ENCODE data around the gene SLC5A8. TPM values are rescaled to one million over a fixed set of nuclear protein-coding genes. Genes with fewer than 3 reads are reported as not detected.

Gene SLC5A8
- total RNA-seq, 3 donors from 2014 or later: 0.29 to 0.33 TPM; not detected in 1

- H3K4me3 ChIP-seq: no peak overlapping the region
- H3K4me1 ChIP-seq: no peaks in the 10 kb centered on the region
- peaks cover 0 to 16% of the 10 kb centered on the region in 2 donors for H3K9me3 ChIP-seq
- H3K36me3 ChIP-seq: no peaks in the 10 kb centered on the region
- no peak for TF ChIP-seq POLR2AphosphoS5 (IDR thresholded peaks at IDR 0.05)
- no peak for TF ChIP-seq CTCF (IDR thresholded peaks at IDR 0.05)
- no peak for TF ChIP-seq POLR2A (IDR thresholded peaks at IDR 0.05)
- H3K27me3 ChIP-seq: no peaks in the 10 kb centered on the region
- no peak for DNase-seq (ENCODE audit: low spot score in 2 of 2)
- intact Hi-C loops (cut with DNase I; ENCODE audit: low total_unique reads): no loop called here
- no peak overlapping the region for H3K27ac ChIP-seq
Measured at GRCh38 chr12:101238800-101239329, 28.8 kb upstream of the SLC5A8 start.

- DNase-seq (ENCODE audit: low spot score in 2 of 2): no peak
- no peak overlapping the region for H3K4me3 ChIP-seq
- no peak overlapping the region for H3K27ac ChIP-seq
- intact Hi-C loops (cut with DNase I; ENCODE audit: low total_unique reads): no loop called here
- no peaks in the 10 kb centered on the region for H3K27me3 ChIP-seq
- H3K9me3 ChIP-seq: peaks cover 0 to 16% of the 10 kb centered on the region in 2 donors
- TF ChIP-seq POLR2AphosphoS5 (IDR thresholded peaks at IDR 0.05) (no peak), POLR2A (IDR thresholded peaks at IDR 0.05) (no peak)
- H3K4me1 ChIP-seq: no peaks in the 10 kb centered on the region
- no peaks in the 10 kb centered on the region for H3K36me3 ChIP-seq
Measured at GRCh38 chr12:101238306-101238705, 28.3 kb upstream of the SLC5A8 start.

GRCh38 chr12:101235686-101236085 is 25.6 kb upstream of the SLC5A8 start:
- TF ChIP-seq POLR2A (IDR thresholded peaks at IDR 0.05) (no peak), POLR2AphosphoS5 (IDR thresholded peaks at IDR 0.05) (no peak), CTCF (IDR thresholded peaks at IDR 0.05) (no peak)
- H3K9me3 ChIP-seq: peaks cover 0 to 8% of the 10 kb centered on the region in 2 donors
- no peak overlapping the region for H3K4me3 ChIP-seq
- no peaks in the 10 kb centered on the region for H3K36me3 ChIP-seq
- no peak overlapping the region for H3K27ac ChIP-seq
- no peaks in the 10 kb centered on the region for H3K27me3 ChIP-seq
- H3K4me1 ChIP-seq: no peaks in the 10 kb centered on the region
- no peak for DNase-seq (ENCODE audit: low spot score in 2 of 2)
- intact Hi-C loops (cut with DNase I; ENCODE audit: low total_unique reads): no loop called here

- H3K4me3 ChIP-seq: no peak overlapping the region
- TF ChIP-seq POLR2AphosphoS5 (IDR thresholded peaks at IDR 0.05) (no peak), CTCF (IDR thresholded peaks at IDR 0.05) (no peak), POLR2A (IDR thresholded peaks at IDR 0.05) (no peak)
- no peaks in the 10 kb centered on the region for H3K4me1 ChIP-seq
Measured at GRCh38 chr12:101231636-101232035, 21.6 kb upstream of the SLC5A8 start.

GRCh38 chr12:101230547-101230946 is 20.5 kb upstream of the SLC5A8 start:
- H3K4me3 ChIP-seq: no peak overlapping the region
- H3K9me3 ChIP-seq: no peaks in the 10 kb centered on the region
- no peak overlapping the region for H3K27ac ChIP-seq
- no peak for TF ChIP-seq POLR2AphosphoS5 (IDR thresholded peaks at IDR 0.05)
- no peak for TF ChIP-seq POLR2A (IDR thresholded peaks at IDR 0.05)
- TF ChIP-seq CTCF (IDR thresholded peaks at IDR 0.05): no peak
- H3K36me3 ChIP-seq: no peaks in the 10 kb centered on the region
- no peaks in the 10 kb centered on the region for H3K27me3 ChIP-seq
- intact Hi-C loops (cut with DNase I; ENCODE audit: low total_unique reads): no loop called here
- H3K4me1 ChIP-seq: no peaks in the 10 kb centered on the region
- DNase-seq (ENCODE audit: low spot score in 2 of 2): no peak

More at GRCh38 chr12:101231636-101232035, 21.6 kb upstream of the SLC5A8 start:
- H3K27ac ChIP-seq: no peak overlapping the region
- no peaks in the 10 kb centered on the region for H3K36me3 ChIP-seq
- no peak for DNase-seq (ENCODE audit: low spot score in 2 of 2)
- no peaks in the 10 kb centered on the region for H3K9me3 ChIP-seq
- intact Hi-C loops (cut with DNase I; ENCODE audit: low total_unique reads): no loop called here
- H3K27me3 ChIP-seq: no peaks in the 10 kb centered on the region

GRCh38 chr12:101229841-101230241 is 19.8 kb upstream of the SLC5A8 start:
- no peak for DNase-seq (ENCODE audit: low spot score in 2 of 2)
- no peaks in the 10 kb centered on the region for H3K4me1 ChIP-seq
- no peak for TF ChIP-seq POLR2A (IDR thresholded peaks at IDR 0.05)
- no peak for TF ChIP-seq POLR2AphosphoS5 (IDR thresholded peaks at IDR 0.05)
- no peak for TF ChIP-seq CTCF (IDR thresholded peaks at IDR 0.05)
- H3K27me3 ChIP-seq: no peaks in the 10 kb centered on the region
- no peak overlapping the region for H3K4me3 ChIP-seq
- H3K36me3 ChIP-seq: no peaks in the 10 kb centered on the region
- intact Hi-C loops (cut with DNase I; ENCODE audit: low total_unique reads): no loop called here
- H3K9me3 ChIP-seq: no peaks in the 10 kb centered on the region
- no peak overlapping the region for H3K27ac ChIP-seq
